Uterus (tissue), 4 donors: ENCODE measurements around the gene IRF5. TPM values are rescaled to one million over a fixed set of nuclear protein-coding genes. Genes with fewer than 3 reads are reported as not detected.

Experiments used
- DNase-seq, 2 donors: peaks; one replicate each; pipeline ENCODE4 v3.0.0-alpha.2; 2019 to 2020
- H3K27ac ChIP-seq, 2 donors: fragments of 200-600 bp; sonication (generic); 1 replicate in 1 of 2; 2 replicates in 1 of 2; pipeline ENCODE4 v1.5.1; 2016 to 2018
- H3K27me3 ChIP-seq, 2 donors: fragments of 200-600 bp; sonication (generic); one replicate each; pipeline ENCODE4 v1.5.1; 2018 to 2019; ENCODE audit warnings: control low read depth in 1 of 2
- H3K36me3 ChIP-seq, 2 donors: fragments of 200-600 bp; sonication (generic); one replicate each; pipeline ENCODE4 v1.5.1; 2019; ENCODE audit warnings: control low read depth in 1 of 2
- H3K4me1 ChIP-seq, 2 donors: fragments of 200-600 bp; sonication (generic); one replicate each; pipeline ENCODE4 v1.5.1; 2018 to 2019; ENCODE audit warnings: control low read depth in 1 of 2
- H3K4me3 ChIP-seq, 2 donors: fragments of 200-600 bp; sonication (generic); 1 replicate in 1 of 2; 2 replicates in 1 of 2; pipeline ENCODE4 v1.5.1; 2018 to 2019; ENCODE audit warnings: mild to moderate bottlenecking in 1 of 2
- H3K9me3 ChIP-seq, 2 donors: fragments of 200-600 bp; sonication (generic); one replicate each; pipeline ENCODE4 v1.5.1; 2019; ENCODE audit warnings: control low read depth in 1 of 2
- CTCF ChIP-seq, 4 experiments: fragments of 200-600 bp in 2 of 4; fragments of 450-650 bp in 2 of 4; sonication (generic) in 2 of 4; IDR thresholded peaks; one replicate each; pipeline ENCODE4 v1.5.1; 2016 to 2019; ENCODE audit warnings: antibody characterized with exemption in 4 of 4, mild to moderate bottlenecking in 2 of 4, moderate library complexity in 1 of 4
- POLR2A ChIP-seq, 2 donors: fragments of 450-650 bp; IDR thresholded peaks; one replicate each; pipeline ENCODE4 v1.6.1; 2016; ENCODE audit warnings: antibody characterized with exemption in 2 of 2, mild to moderate bottlenecking in 1 of 2, moderate library complexity in 1 of 2
- intact Hi-C: fragments of 100-400 bp; cut with DNase I; formaldehyde crosslinking; loops from one replicate; pipeline ENCODE4 v1.15.1; 2023; ENCODE audit warnings: low total_unique reads
- total RNA-seq, 4 donors: library from RNA; depleted of rRNA in 3 of 4; stranded (reverse); fragments of >200 nt in 3 of 4; gene quantifications; one replicate each; pipeline versions ENCODE4 v1.1.0 to v1.2.4, GENCODE V29; 2014 to 2023
- donor health status: DM: yes; HTN: yes; CAD: no.

Gene IRF5
- total RNA-seq, 4 donors from 2014 or later: 2.0 to 52.5 (median 4.5) TPM

DNA sequence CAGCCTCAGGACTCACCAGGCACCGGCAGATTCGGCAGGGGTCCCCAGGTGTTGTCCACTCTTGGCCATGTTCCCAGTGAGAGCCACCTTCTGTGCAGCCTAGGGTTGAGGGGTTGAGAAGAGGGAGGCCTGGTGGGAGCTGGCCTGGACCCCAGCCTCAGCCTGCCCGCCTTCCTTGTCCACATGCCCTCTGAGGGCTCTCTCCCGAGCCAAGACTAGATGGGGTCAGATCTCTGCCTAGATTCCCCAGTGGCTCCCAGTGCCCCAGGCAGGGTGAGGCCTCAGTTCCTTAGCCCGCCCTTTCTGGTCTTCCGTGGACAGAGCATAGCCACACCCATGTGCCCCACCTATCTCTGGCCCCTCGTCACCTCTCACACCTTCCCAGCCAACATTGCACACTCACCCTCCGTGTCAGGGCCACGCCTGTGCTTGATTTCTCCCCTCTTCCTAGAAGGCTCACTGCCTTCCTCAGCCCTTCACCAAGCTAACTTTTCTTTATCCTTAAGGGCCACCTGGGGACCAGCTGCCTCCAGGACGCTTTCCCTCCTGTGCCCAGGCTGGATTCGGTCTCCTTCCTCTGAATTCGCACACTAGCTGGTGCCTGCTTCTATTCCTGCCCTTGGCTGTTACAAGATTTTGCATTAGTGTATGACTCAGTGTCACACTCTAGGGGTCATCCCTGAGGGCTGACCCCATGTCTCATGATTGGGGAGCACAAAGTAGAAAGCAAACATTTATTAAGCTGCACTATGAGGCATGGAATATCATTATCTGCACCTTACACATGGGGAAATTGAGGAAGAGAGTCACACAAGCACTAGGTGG lies 34.8 kb upstream of the IRF5 start:
- Histone ChIP-seq H3K27ac (no peak overlapping the region), H3K9me3 (no peaks in the 10 kb centered on the region), H3K4me3 (no peak overlapping the region), H3K36me3 (no peaks in the 10 kb centered on the region), H3K4me1 (no peaks in the 10 kb centered on the region), H3K27me3 (no peaks in the 10 kb centered on the region)
- TF ChIP-seq CTCF (IDR thresholded peaks at IDR 0.05) (no peak), POLR2A (IDR thresholded peaks at IDR 0.05) (no peak)
- intact Hi-C loops: no loop called here
- no peak for DNase-seq

DNA sequence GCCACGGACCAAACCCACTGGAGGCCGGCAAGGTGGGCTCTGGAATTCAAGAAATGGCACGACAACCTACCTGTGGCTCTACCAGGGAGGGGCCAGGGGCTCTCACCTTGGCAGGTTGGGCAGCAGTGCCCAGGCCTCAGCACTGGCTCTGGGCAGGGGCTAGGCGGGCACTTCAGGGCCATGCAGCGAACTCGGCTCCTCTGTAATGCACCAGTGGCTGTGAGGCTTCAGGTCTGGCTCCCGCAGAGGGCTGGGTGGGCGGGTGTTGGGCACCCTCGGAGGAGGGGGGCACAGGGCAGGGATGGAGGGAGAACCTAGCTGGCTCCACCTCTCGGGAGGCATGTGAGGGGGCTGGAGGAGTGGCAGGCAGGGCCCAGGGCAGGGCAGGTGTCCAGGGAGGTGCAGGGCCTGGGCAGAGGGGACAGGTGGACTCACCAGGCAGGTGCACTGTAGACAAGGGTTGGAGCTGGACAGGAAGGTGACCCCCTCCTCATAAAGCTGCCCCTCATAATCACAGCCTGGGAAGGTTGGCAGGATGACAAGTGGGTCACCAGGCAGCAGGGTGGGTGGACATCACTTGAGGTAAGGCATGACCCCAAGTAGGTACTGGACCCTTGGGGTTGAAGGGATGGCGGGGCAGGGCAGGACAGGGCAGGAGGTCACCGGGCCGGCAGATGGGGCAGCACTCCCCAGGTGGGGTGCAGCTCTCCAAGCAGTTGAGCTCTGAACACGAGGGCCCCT lies 33.9 kb upstream of the IRF5 start:
- H3K4me1 ChIP-seq: no peaks in the 10 kb centered on the region
- H3K27me3 ChIP-seq: no peaks in the 10 kb centered on the region
- no peak overlapping the region for H3K4me3 ChIP-seq
- H3K36me3 ChIP-seq: no peaks in the 10 kb centered on the region
- TF ChIP-seq POLR2A (IDR thresholded peaks at IDR 0.05) (no peak), CTCF (IDR thresholded peaks at IDR 0.05) (no peak)
- intact Hi-C loops: no loop called here
- DNase-seq: no peak
- H3K9me3 ChIP-seq: no peaks in the 10 kb centered on the region
- no peak overlapping the region for H3K27ac ChIP-seq

GRCh38 chr7:128904381-128905197 lies 33.1 kb upstream of the IRF5 start:
- DNase-seq: no peak
- intact Hi-C loops: no loop called here

GRCh38 chr7:128906001-128906765 lies 31.5 kb upstream of the IRF5 start:
- Histone ChIP-seq H3K9me3 (no peaks in the 10 kb centered on the region), H3K27ac (no peak overlapping the region), H3K4me3 (no peak overlapping the region), H3K36me3 (no peaks in the 10 kb centered on the region), H3K27me3 (peaks cover 0 to 2% of the 10 kb centered on the region in 2 donors), H3K4me1 (no peaks in the 10 kb centered on the region)
- no peak for DNase-seq
- intact Hi-C loops: no loop called here
- TF ChIP-seq CTCF (IDR thresholded peaks at IDR 0.05) (no peak), POLR2A (IDR thresholded peaks at IDR 0.05) (no peak)

More at GRCh38 chr7:128904381-128905197, 33.1 kb upstream of the IRF5 start:
- Histone ChIP-seq H3K4me3 (no peak overlapping the region), H3K9me3 (no peaks in the 10 kb centered on the region), H3K27ac (no peak overlapping the region), H3K4me1 (no peaks in the 10 kb centered on the region), H3K27me3 (no peaks in the 10 kb centered on the region), H3K36me3 (no peaks in the 10 kb centered on the region)
- TF ChIP-seq POLR2A (IDR thresholded peaks at IDR 0.05) (no peak), CTCF (IDR thresholded peaks at IDR 0.05) (peak; percentile 21 to 28 (median 26))
